A673 (cell line): Measurements from ENCODE around the gene CABLES2. TPM values are rescaled to one million over a fixed set of nuclear protein-coding genes. Genes with fewer than 3 reads are reported as not detected.

Source experiments
- BruUV-seq: library from RNA; stranded (reverse); fragments of 400-500 nt; replicated peaks from 2 replicates; lab custom pipeline; 2021; lab: Mats Ljungman, UMichigan
- CTCF ChIA-PET: fragments of 300-600 bp; sonication (Branson Sonifier 250); formaldehyde crosslinking; loops from one replicate; lab custom pipeline; 2022; ENCODE audit warnings: antibody characterized with exemption; lab: Charles Lee
- POLR2A ChIA-PET: fragments of 300-600 bp; sonication (Branson Sonifier 250); formaldehyde crosslinking; loops from one replicate; lab custom pipeline; 2022; ENCODE audit warnings: antibody characterized with exemption; ENCODE audit not compliant: low non-redundant PET; lab: Charles Lee
- DNase-seq: peaks from one replicate; pipeline ENCODE4 v3.0.0-alpha.2; 2015; ENCODE audit warnings: low spot score
- H3K27ac ChIP-seq: fragments of 200-600 bp; sonication (generic); 2 replicates; pipeline ENCODE4 v1.5.1; 2016; ENCODE audit warnings: mixed run types, low read depth, mild to moderate bottlenecking, mixed read lengths, antibody characterized with exemption, low read length; ENCODE audit not compliant: poor library complexity, severe bottlenecking
- H3K27me3 ChIP-seq: fragments of 200-600 bp; sonication (generic); replicated peaks from 2 replicates; pipeline ENCODE4 v1.6.1; 2017; ENCODE audit warnings: mixed run types, low read depth, mild to moderate bottlenecking, mixed read lengths, antibody characterized with exemption, low read length; ENCODE audit not compliant: insufficient read depth, poor library complexity
- H3K36me3 ChIP-seq: fragments of 200-600 bp; sonication (generic); 2 replicates; pipeline ENCODE4 v1.6.1; 2016; ENCODE audit warnings: mixed run types, mild to moderate bottlenecking, mixed read lengths, antibody characterized with exemption, low read length; ENCODE audit not compliant: insufficient read depth, poor library complexity, severe bottlenecking
- H3K4me1 ChIP-seq: fragments of 200-600 bp; sonication (generic); 2 replicates; pipeline ENCODE4 v1.6.1; 2017; ENCODE audit warnings: mixed run types, mild to moderate bottlenecking, mixed read lengths, antibody characterized with exemption, low read length; ENCODE audit not compliant: insufficient read depth, poor library complexity, severe bottlenecking
- H3K4me3 ChIP-seq: fragments of 200-600 bp; sonication (generic); 2 replicates; pipeline ENCODE4 v1.5.1; 2016; ENCODE audit warnings: low read depth, mixed run types, mild to moderate bottlenecking, mixed read lengths, low read length; ENCODE audit not compliant: poor library complexity, severe bottlenecking
- H3K9me3 ChIP-seq: fragments of 200-600 bp; sonication (generic); 2 replicates; pipeline ENCODE4 v1.6.1; 2016; ENCODE audit warnings: mixed run types, low read depth, mild to moderate bottlenecking, mixed read lengths, antibody characterized with exemption, low read length; ENCODE audit not compliant: poor library complexity, severe bottlenecking
- EZH2 ChIP-seq: fragments of 200-600 bp; sonication (generic); IDR thresholded peaks from 2 replicates; pipeline ENCODE4 v1.6.1; 2017; ENCODE audit warnings: borderline replicate concordance, low read depth, mild to moderate bottlenecking, mixed read lengths, antibody characterized with exemption, low read length; ENCODE audit not compliant: poor library complexity, severe bottlenecking
- intact Hi-C: fragments of 100-400 bp; cut with micrococcal nuclease; formaldehyde crosslinking; loops from one replicate; pipeline ENCODE4 v1.10.0; 2022; ENCODE audit not compliant: unreplicated experiment
- total RNA-seq: library from RNA; stranded (reverse); gene quantifications from 2 replicates; pipeline ENCODE4 v1.2.3, GENCODE V29; 2021
- TF ChIP-seq, protein P1 (sequence below): fragments of 300-800, 200-600 bp; sonication (generic); conservative IDR thresholded peaks from 2 replicates; pipeline ENCODE4 v1.5.1; 2017; ENCODE audit warnings: low read depth, mild to moderate bottlenecking, antibody characterized with exemption, low read length, moderate library complexity, mixed read lengths

The CABLES2 gene
- total RNA-seq, 1 experiment from 2014 or later, result 11.8 TPM

DNA sequence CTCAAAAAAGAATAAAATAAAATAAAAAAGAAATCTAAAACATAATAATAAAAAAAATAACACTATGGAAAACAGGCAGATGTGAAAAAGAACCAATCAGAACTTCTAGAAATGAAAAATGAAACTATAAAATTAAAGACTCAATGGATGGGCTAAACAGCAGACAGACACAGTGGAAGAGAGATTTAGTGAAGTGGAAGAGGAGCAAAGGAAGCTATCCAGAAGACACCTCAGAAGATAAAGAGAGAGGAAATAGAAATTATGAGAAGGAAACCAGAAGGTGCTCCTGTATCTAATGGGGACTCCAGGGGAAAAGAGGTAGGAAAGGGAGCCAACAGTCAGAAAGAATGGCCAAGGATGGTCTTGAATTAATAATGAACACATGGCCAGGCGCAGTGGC is 58.5 kb downstream of the CABLES2 start:
- TF ChIP-seq EZH2, result no peak
- TF ChIP-seq, protein P1, sequence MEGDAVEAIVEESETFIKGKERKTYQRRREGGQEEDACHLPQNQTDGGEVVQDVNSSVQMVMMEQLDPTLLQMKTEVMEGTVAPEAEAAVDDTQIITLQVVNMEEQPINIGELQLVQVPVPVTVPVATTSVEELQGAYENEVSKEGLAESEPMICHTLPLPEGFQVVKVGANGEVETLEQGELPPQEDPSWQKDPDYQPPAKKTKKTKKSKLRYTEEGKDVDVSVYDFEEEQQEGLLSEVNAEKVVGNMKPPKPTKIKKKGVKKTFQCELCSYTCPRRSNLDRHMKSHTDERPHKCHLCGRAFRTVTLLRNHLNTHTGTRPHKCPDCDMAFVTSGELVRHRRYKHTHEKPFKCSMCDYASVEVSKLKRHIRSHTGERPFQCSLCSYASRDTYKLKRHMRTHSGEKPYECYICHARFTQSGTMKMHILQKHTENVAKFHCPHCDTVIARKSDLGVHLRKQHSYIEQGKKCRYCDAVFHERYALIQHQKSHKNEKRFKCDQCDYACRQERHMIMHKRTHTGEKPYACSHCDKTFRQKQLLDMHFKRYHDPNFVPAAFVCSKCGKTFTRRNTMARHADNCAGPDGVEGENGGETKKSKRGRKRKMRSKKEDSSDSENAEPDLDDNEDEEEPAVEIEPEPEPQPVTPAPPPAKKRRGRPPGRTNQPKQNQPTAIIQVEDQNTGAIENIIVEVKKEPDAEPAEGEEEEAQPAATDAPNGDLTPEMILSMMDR, result no peak
- ChIA-PET POLR2A (no interaction called here), CTCF (no interaction called here)
- no TSS peak for BruUV-seq
- intact Hi-C loops, result no loop called here
- Histone ChIP-seq H3K4me3 (no peak overlapping the region), H3K36me3 (no peaks in the 10 kb centered on the region), H3K4me1 (no peaks in the 10 kb centered on the region), H3K27me3 (no peaks in the 10 kb centered on the region), H3K27ac (no peak overlapping the region), H3K9me3 (no peaks in the 10 kb centered on the region)
- DNase-seq, result no peak

GRCh38 chr20:62347445-62347844 is 59.6 kb downstream of the CABLES2 start:
- no peaks in the 10 kb centered on the region for H3K9me3 ChIP-seq

GRCh38 chr20:62347151-62347404 is 60.0 kb downstream of the CABLES2 start:
- ChIA-PET CTCF (no interaction called here), POLR2A (no interaction called here)
- Histone ChIP-seq H3K36me3 (no peaks in the 10 kb centered on the region), H3K4me3 (no peak overlapping the region), H3K27ac (no peak overlapping the region), H3K9me3 (no peaks in the 10 kb centered on the region), H3K4me1 (no peaks in the 10 kb centered on the region), H3K27me3 (no peaks in the 10 kb centered on the region)
- intact Hi-C loops, result no loop called here
- TF ChIP-seq EZH2, result no peak
- TF ChIP-seq, protein P1, result no peak
- no peak for DNase-seq
- BruUV-seq, result no TSS peak

More at GRCh38 chr20:62347445-62347844, 59.6 kb downstream of the CABLES2 start:
- Histone ChIP-seq H3K27ac (no peak overlapping the region), H3K4me3 (no peak overlapping the region), H3K4me1 (no peaks in the 10 kb centered on the region), H3K36me3 (no peaks in the 10 kb centered on the region), H3K27me3 (no peaks in the 10 kb centered on the region)
- DNase-seq, result no peak
- no TSS peak for BruUV-seq
- TF ChIP-seq, protein P1, result no peak
- no peak for TF ChIP-seq EZH2
- POLR2A ChIA-PET, result no interaction called here
- CTCF ChIA-PET, result no interaction called here
- intact Hi-C loops, result no loop called here
